Sigmoid colon (tissue), 7 donors: Measurements from ENCODE around the gene HSPB2. TPM values are rescaled to one million over a fixed set of nuclear protein-coding genes. Genes with fewer than 3 reads are reported as not detected.

Experiments used
- DNase-seq: peaks from one replicate; pipeline ENCODE4 v3.0.0-alpha.2; 2019
- H3K27ac ChIP-seq, 4 donors: fragments of 200-600 bp; sonication (generic); one replicate each; pipeline ENCODE4 v1.5.1; 2016 to 2019; ENCODE audit warnings: mild to moderate bottlenecking in 1 of 4
- H3K27me3 ChIP-seq, 3 donors: fragments of 200-600 bp; sonication (generic); one replicate each; pipeline ENCODE4 v1.5.1; 2019; ENCODE audit warnings: mild to moderate bottlenecking in 1 of 3
- H3K36me3 ChIP-seq, 4 donors: fragments of 200-600 bp; sonication (generic); one replicate each; pipeline ENCODE4 v1.5.1; 2016 to 2019
- H3K4me1 ChIP-seq, 4 donors: fragments of 200-600 bp; sonication (generic); one replicate each; pipeline ENCODE4 v1.5.1; 2017 to 2019
- H3K4me3 ChIP-seq, 4 donors: fragments of 200-600 bp; sonication (generic); one replicate each; pipeline ENCODE4 v1.5.1; 2017 to 2019; ENCODE audit warnings: mild to moderate bottlenecking in 2 of 4, moderate library complexity in 1 of 4
- H3K9me3 ChIP-seq, 4 donors: fragments of 200-600 bp in 3 of 4; sonication (generic) in 3 of 4; one replicate each; pipeline versions ENCODE4 v1.5.1 to v1.6.1; 2013 to 2019
- CTCF ChIP-seq, 4 experiments: fragments of 450-650 bp in 3 of 4; fragments of 200-600 bp in 1 of 4; IDR thresholded peaks; one replicate each; pipeline ENCODE4 v1.5.1; 2016 to 2019; ENCODE audit warnings: antibody characterized with exemption in 4 of 4, mild to moderate bottlenecking in 3 of 4, moderate library complexity in 2 of 4
- EP300 ChIP-seq, 4 donors: sonication (generic); formaldehyde crosslinking; IDR thresholded peaks; one replicate each; pipeline ENCODE4 v1.6.1; 2017; ENCODE audit warnings: antibody characterized with exemption in 4 of 4
- POLR2A ChIP-seq, 2 donors: fragments of 450-650 bp; IDR thresholded peaks; one replicate each; pipeline ENCODE4 v1.6.1; 2016; ENCODE audit warnings: antibody characterized with exemption in 2 of 2, mild to moderate bottlenecking in 2 of 2, moderate library complexity in 2 of 2
- POLR2AphosphoS5 ChIP-seq, 4 donors: sonication (generic); formaldehyde crosslinking; IDR thresholded peaks; one replicate each; pipeline ENCODE4 v1.6.1; 2017; ENCODE audit warnings: antibody characterized with exemption in 4 of 4
- WGBS, 2 donors: extraction: QIAGEN DNeasy Blood & Tissue Kit; methylation state at CpG; one replicate each; pipeline ENCODE4 v1.1.7; 2013; 5-methylcytosine and 5-hydroxymethylcytosine counted together
- intact Hi-C: fragments of 100-400 bp; cut with DNase I; formaldehyde crosslinking; loops from one replicate; pipeline ENCODE4 v1.15.1; 2023
- polyA plus RNA-seq, 3 donors: library from polyadenylated mRNA; stranded (reverse); fragments of 200-250 nt; gene quantifications; one replicate each; pipeline ENCODE4 v1.2.3, GENCODE V29; 2013
- total RNA-seq, 4 donors: library from RNA; depleted of rRNA; stranded (reverse); fragments of >200 nt; gene quantifications; one replicate each; pipeline ENCODE4 v1.1.0, GENCODE V29; 2016
- donor health status: healthy with polysubstance abuse.
- donor health status: Bipolar disorder and iron deficiency.
- donor health status: healthy.

The HSPB2 gene
- total and polyA plus RNA-seq, 7 donors = 0.69 to 11.4 (median 2.2) TPM; not detected in 1

- intact Hi-C loops = no loop called here
- DNase-seq = no peak
- TF ChIP-seq POLR2A (IDR thresholded peaks at IDR 0.05) (no peak), CTCF (IDR thresholded peaks at IDR 0.05) (no peak)
- Histone ChIP-seq H3K36me3 (no peaks in the 10 kb centered on the region), H3K27ac (peak overlapping the region in 3 of 4 donors; percentile 72 to 89 (median 86)), H3K4me1 (peaks cover 0 to 43% (median 38%) of the 10 kb centered on the region in 4 donors), H3K27me3 (no peaks in the 10 kb centered on the region), H3K9me3 (no peaks in the 10 kb centered on the region), H3K4me3 (no peak overlapping the region)
- WGBS, 2 donors = 94 to 97% methylated on average over 1 of the region's 1 CpG
These were observed 21.8 kb downstream of the HSPB2 start for GRCh38 chr11:111934306-111934705.

- Histone ChIP-seq H3K27ac (peak overlapping the region; percentile 72 to 89 (median 85)), H3K4me3 (no peak overlapping the region), H3K9me3 (no peaks in the 10 kb centered on the region), H3K4me1 (peaks cover 0 to 53% (median 49%) of the 10 kb centered on the region in 4 donors), H3K36me3 (no peaks in the 10 kb centered on the region), H3K27me3 (no peaks in the 10 kb centered on the region)
- TF ChIP-seq CTCF (IDR thresholded peaks at IDR 0.05) = no peak
- peak in 2 of 4 donors; percentile 16 to 25 for TF ChIP-seq POLR2AphosphoS5 (IDR thresholded peaks at IDR 0.05)
- intact Hi-C loops = loop anchor here (2.0 kb wide), 2 partner anchors 41 to 57 kb away; partner anchors contain the start of genes CFAP68 and FDXACB1
- no peak for DNase-seq
- WGBS, 2 donors = 67 to 72% methylated on average over 4 of the region's 4 CpGs
These were observed 22.9 kb downstream of the HSPB2 start for GRCh38 chr11:111935317-111936039.

GRCh38 chr11:111936040-111936540 lies 23.6 kb downstream of the HSPB2 start:
- no peaks in the 10 kb centered on the region for H3K9me3 ChIP-seq
- peak overlapping the region; percentile 72 to 89 (median 85) for H3K27ac ChIP-seq
- H3K36me3 ChIP-seq = no peaks in the 10 kb centered on the region
- 44 to 52% methylated on average over 3 of the region's 3 CpGs for WGBS, 2 donors
- peaks cover 0 to 53% (median 50%) of the 10 kb centered on the region in 4 donors for H3K4me1 ChIP-seq
- H3K27me3 ChIP-seq = no peaks in the 10 kb centered on the region
- intact Hi-C loops = loop anchor here (2.0 kb wide), 2 partner anchors 41 to 57 kb away; partner anchors contain the start of genes CFAP68 and FDXACB1
- TF ChIP-seq POLR2AphosphoS5 (IDR thresholded peaks at IDR 0.05) (no peak), CTCF (IDR thresholded peaks at IDR 0.05) (no peak), EP300 (IDR thresholded peaks at IDR 0.05) (no peak), POLR2A (IDR thresholded peaks at IDR 0.05) (no peak)
- DNase-seq = no peak
- H3K4me3 ChIP-seq = peak overlapping the region in 3 of 4 donors; percentile 74 to 86 (median 82)

GRCh38 chr11:111937461-111937769 lies 24.9 kb downstream of the HSPB2 start:
- TF ChIP-seq EP300 (IDR thresholded peaks at IDR 0.05) (no peak), CTCF (IDR thresholded peaks at IDR 0.05) (no peak), POLR2AphosphoS5 (IDR thresholded peaks at IDR 0.05) (no peak), POLR2A (IDR thresholded peaks at IDR 0.05) (no peak)
- intact Hi-C loops = loop anchor here (2.0 kb wide), 2 partner anchors 39 to 59 kb away; partner anchors contain the start of genes CFAP68 and FDXACB1
- peak overlapping the region; percentile 42 to 86 (median 78) for H3K4me3 ChIP-seq
- H3K27ac ChIP-seq = peak overlapping the region; percentile 72 to 89 (median 85)
- H3K27me3 ChIP-seq = no peaks in the 10 kb centered on the region
- H3K36me3 ChIP-seq = no peaks in the 10 kb centered on the region
- WGBS, 2 donors = 6 to 21% methylated on average over 9 of the region's 9 CpGs
- DNase-seq = no peak
- peaks cover 0 to 54% (median 48%) of the 10 kb centered on the region in 4 donors for H3K4me1 ChIP-seq
- no peaks in the 10 kb centered on the region for H3K9me3 ChIP-seq
